ENCODE data around the gene TNFRSF1A. TPM values are rescaled to one million over a fixed set of nuclear protein-coding genes. Genes with fewer than 3 reads are reported as not detected.

The TNFRSF1A gene
- total and polyA plus RNA-seq, 2 of the 13 experiments (the other 11 are each of a cell fraction or from before 2014, with no cell fraction given): 41.5 to 61.2 TPM

DNA sequence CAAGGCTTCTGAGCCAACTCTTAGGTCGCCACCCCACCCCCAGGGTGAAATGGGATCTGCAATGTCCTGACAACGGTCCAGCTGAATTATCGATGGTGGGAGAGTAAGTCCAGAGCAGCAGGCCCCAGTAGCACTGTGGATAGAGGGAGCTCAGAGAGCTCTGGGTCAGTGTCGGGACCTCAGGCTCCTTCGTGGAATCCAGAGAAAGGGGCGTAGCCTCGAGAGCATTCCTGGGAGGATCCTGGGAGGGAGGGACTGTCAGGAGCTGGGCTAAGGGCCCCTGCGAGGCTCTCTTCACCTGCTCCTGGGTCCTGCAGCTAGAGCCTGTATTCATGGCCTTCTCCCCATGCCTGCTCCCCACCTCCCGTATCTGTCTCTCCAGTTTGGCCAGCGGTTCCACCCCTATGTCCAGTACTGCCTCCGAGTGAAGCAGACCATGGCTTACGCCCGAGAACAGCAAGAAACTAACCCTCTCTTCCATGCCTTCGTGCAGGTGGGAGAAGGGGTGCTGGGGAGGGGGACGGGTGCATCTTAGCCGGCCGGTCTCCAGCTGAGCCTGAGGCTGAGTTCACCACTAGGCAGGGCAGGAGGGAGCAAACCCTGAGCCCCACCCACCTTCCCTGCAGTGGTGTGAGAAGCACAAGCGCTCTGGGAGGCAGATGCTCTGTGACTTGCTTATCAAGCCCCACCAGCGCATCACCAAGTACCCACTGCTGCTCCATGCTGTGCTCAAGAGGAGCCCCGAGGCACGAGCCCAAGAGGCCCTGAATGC, 24.8 kb downstream of the TNFRSF1A start:
- FAIRE-seq (no peak), DNase-seq (ENCODE audit: low spot score) (no peak), ATAC-seq (no peak)
- no peak overlapping the region for H3K4me2 ChIP-seq (ENCODE audit: low read depth, low read length)
- H3K9ac ChIP-seq (ENCODE audit: insufficient read depth, low read depth, low read length): no peak overlapping the region
- peaks cover 23% of the 10 kb centered on the region for H3K4me1 ChIP-seq (ENCODE audit: insufficient read depth, low read length)
- H3K4me3 ChIP-seq (replicated peaks in 1 of 3; ENCODE audit: insufficient read depth in 1 of 3, low read depth in 2 of 3, low read length in 3 of 3): no peak overlapping the region
- POLR2A ChIA-PET: interaction anchor here (0.6 to 1.3 kb wide), 3 partner anchors 19 to 24 kb away, joined by 3 to 4 read pairs (median 3); no protein-coding TSS in a partner anchor
- H3K9me3 ChIP-seq (ENCODE audit: low read length): no peaks in the 10 kb centered on the region
- in situ Hi-C loops (cut with HindIII; ENCODE audit: extremely low pct_ligation_motif_present, low pct_unique_long_range_greater_than_20kb): no loop called here
- BruUV-seq (replicated peaks): no TSS peak
- H3K36me3 ChIP-seq (replicated peaks in 1 of 2; ENCODE audit: control insufficient read depth in 1 of 2, insufficient read depth in 2 of 2, low read length in 2 of 2): peaks cover 6 to 58% of the 10 kb centered on the region in 2 experiments; a peak in 4 of 5 replicates
- H3K27ac ChIP-seq (ENCODE audit: extremely low read length, insufficient read depth, low read length): no peak overlapping the region
- H3K79me2 ChIP-seq (ENCODE audit: insufficient read depth, low read length): no peaks in the 10 kb centered on the region
- H2AFZ ChIP-seq (ENCODE audit: low read length): no peak overlapping the region
- intact Hi-C loops (cut with micrococcal nuclease; ENCODE audit: unreplicated experiment): no loop called here
- H4K20me1 ChIP-seq (ENCODE audit: insufficient read depth, low read length): no peaks in the 10 kb centered on the region
- WGBS (ENCODE audit: low lambda C conversion rate): 96% methylated on average over 17 of the region's 21 CpGs
- TF ChIP-seq, protein P1, sequence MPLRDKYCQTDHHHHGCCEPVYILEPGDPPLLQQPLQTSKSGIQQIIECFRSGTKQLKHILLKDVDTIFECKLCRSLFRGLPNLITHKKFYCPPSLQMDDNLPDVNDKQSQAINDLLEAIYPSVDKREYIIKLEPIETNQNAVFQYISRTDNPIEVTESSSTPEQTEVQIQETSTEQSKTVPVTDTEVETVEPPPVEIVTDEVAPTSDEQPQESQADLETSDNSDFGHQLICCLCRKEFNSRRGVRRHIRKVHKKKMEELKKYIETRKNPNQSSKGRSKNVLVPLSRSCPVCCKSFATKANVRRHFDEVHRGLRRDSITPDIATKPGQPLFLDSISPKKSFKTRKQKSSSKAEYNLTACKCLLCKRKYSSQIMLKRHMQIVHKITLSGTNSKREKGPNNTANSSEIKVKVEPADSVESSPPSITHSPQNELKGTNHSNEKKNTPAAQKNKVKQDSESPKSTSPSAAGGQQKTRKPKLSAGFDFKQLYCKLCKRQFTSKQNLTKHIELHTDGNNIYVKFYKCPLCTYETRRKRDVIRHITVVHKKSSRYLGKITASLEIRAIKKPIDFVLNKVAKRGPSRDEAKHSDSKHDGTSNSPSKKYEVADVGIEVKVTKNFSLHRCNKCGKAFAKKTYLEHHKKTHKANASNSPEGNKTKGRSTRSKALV (CRISPR knock-in tag; IDR thresholded peaks at IDR 0.05): no peak
- TF ChIP-seq SALL1 (CRISPR knock-in tag; IDR thresholded peaks at IDR 0.05) (no peak), ZNF552 (CRISPR knock-in tag; IDR thresholded peaks at IDR 0.05; ENCODE audit: borderline replicate concordance) (no peak), ZNF720 (CRISPR knock-in tag; IDR thresholded peaks at IDR 0.05) (no peak), ZNF430 (CRISPR knock-in tag; IDR thresholded peaks at IDR 0.05) (no peak), GATA4 (IDR thresholded peaks at IDR 0.05; ENCODE audit: borderline replicate concordance, low read depth) (no peak), RBM39 (IDR thresholded peaks at IDR 0.05; ENCODE audit: low read depth, low read length, poor library complexity, severe bottlenecking) (no peak), POLR2A (IDR thresholded peaks at IDR 0.05; ENCODE audit: insufficient read depth in 1 of 2, low read depth in 2 of 2, low read length in 2 of 2) (no peak), HNRNPLL (IDR thresholded peaks at IDR 0.05; ENCODE audit: low read depth, low read length, poor library complexity, severe bottlenecking) (no peak), IRF2 (CRISPR knock-in tag; IDR thresholded peaks at IDR 0.05) (no peak), TBP (CRISPR knock-in tag; IDR thresholded peaks at IDR 0.05) (no peak), CHCHD3 (CRISPR knock-in tag; IDR thresholded peaks at IDR 0.05) (no peak), ZNF841 (CRISPR knock-in tag; IDR thresholded peaks at IDR 0.05; ENCODE audit: borderline replicate concordance) (no peak)
- TF ChIP-seq, protein P2, sequence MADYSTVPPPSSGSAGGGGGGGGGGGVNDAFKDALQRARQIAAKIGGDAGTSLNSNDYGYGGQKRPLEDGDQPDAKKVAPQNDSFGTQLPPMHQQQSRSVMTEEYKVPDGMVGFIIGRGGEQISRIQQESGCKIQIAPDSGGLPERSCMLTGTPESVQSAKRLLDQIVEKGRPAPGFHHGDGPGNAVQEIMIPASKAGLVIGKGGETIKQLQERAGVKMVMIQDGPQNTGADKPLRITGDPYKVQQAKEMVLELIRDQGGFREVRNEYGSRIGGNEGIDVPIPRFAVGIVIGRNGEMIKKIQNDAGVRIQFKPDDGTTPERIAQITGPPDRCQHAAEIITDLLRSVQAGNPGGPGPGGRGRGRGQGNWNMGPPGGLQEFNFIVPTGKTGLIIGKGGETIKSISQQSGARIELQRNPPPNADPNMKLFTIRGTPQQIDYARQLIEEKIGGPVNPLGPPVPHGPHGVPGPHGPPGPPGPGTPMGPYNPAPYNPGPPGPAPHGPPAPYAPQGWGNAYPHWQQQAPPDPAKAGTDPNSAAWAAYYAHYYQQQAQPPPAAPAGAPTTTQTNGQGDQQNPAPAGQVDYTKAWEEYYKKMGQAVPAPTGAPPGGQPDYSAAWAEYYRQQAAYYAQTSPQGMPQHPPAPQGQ (CRISPR knock-in tag; IDR thresholded peaks at IDR 0.05; ENCODE audit: borderline replicate concordance): no peak
- TF ChIP-seq, protein P3, sequence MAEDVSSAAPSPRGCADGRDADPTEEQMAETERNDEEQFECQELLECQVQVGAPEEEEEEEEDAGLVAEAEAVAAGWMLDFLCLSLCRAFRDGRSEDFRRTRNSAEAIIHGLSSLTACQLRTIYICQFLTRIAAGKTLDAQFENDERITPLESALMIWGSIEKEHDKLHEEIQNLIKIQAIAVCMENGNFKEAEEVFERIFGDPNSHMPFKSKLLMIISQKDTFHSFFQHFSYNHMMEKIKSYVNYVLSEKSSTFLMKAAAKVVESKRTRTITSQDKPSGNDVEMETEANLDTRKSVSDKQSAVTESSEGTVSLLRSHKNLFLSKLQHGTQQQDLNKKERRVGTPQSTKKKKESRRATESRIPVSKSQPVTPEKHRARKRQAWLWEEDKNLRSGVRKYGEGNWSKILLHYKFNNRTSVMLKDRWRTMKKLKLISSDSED (CRISPR knock-in tag; IDR thresholded peaks at IDR 0.05): no peak
- H3K27me3 ChIP-seq (ENCODE audit: control insufficient read depth in 1 of 2, insufficient read depth in 2 of 2, low read length in 2 of 2): no peaks in the 10 kb centered on the region
- CTCF ChIA-PET (ENCODE audit: low intra/inter-chr PET ratio, low total read pairs): no interaction called here
